ENCODE measurements around the gene PPFIBP2. TPM values are rescaled to one million over a fixed set of nuclear protein-coding genes. Genes with fewer than 3 reads are reported as not detected.

The PPFIBP2 gene
- total RNA-seq, 4 donors from 2014 or later = 26.4 to 33.3 (median 29.1) TPM

GRCh38 chr11:7617032-7617431 lies 103.2 kb downstream of the PPFIBP2 start:
- TF ChIP-seq CTCF (IDR thresholded peaks at IDR 0.05; ENCODE audit: low read depth) = no peak

GRCh38 chr11:7619322-7619721 lies 105.5 kb downstream of the PPFIBP2 start:
- TF ChIP-seq CTCF (IDR thresholded peaks at IDR 0.05; ENCODE audit: low read depth) = no peak

- no peak for TF ChIP-seq CTCF (IDR thresholded peaks at IDR 0.05; ENCODE audit: low read depth)
These were observed 107.3 kb downstream of the PPFIBP2 start for GRCh38 chr11:7621090-7621489.

GRCh38 chr11:7621554-7621953 lies 107.8 kb downstream of the PPFIBP2 start:
- TF ChIP-seq CTCF (IDR thresholded peaks at IDR 0.05; ENCODE audit: low read depth) = no peak

- TF ChIP-seq CTCF (IDR thresholded peaks at IDR 0.05; ENCODE audit: low read depth) = no peak
These were observed 108.9 kb downstream of the PPFIBP2 start for GRCh38 chr11:7622721-7623120.

- TF ChIP-seq CTCF (IDR thresholded peaks at IDR 0.05; ENCODE audit: low read depth) = no peak
These were observed 114.9 kb downstream of the PPFIBP2 start for GRCh38 chr11:7628660-7629059.

GRCh38 chr11:7630002-7630401 lies 116.2 kb downstream of the PPFIBP2 start:
- TF ChIP-seq CTCF (IDR thresholded peaks at IDR 0.05; ENCODE audit: low read depth) = no peak
